ENCODE results near the gene CACYBP.

Gene CACYBP, protein sequence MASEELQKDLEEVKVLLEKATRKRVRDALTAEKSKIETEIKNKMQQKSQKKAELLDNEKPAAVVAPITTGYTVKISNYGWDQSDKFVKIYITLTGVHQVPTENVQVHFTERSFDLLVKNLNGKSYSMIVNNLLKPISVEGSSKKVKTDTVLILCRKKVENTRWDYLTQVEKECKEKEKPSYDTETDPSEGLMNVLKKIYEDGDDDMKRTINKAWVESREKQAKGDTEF

DNA sequence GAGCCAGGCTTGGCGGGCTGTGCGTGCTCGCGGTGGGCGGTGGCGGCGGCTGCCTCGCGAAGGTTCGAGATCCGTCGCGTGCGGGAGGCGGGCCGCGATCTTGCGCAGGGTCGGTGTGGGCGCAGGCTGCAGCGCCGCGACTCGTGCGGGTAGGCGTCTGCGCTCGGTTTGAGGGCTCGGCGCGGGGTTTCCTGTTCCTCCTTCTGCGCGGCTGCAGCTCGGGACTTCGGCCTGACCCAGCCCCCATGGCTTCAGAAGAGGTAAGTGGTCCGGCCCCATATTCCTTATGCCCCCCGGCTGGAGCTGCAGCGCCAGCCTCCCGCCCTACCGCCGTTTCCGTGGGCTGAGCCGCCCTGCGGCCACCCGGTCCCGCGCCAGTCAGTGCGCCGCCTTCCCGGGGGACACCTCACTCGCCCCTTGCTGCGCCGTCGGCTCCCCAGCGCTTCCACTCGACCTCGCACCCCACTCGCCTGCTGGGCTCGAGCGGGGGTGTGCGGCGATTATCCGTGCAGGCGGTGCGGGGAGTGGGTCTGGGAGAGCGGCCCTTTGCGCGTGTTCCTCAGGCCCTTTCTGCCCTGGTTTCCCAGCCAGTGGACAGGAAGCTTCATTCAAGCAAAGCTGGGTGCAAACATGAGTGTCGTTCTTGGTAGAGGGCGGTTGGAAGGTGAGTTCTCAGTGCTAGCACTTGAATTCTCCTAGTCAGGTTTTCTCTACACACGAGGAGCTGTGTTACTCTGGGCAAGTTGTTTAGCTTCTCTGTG lies at the start of gene CACYBP:
TSS of gene CACYBP (plus strand) at position 12 of the 761 bp plus-strand sequence. CDS start at position 246, 234 bp downstream.
- peak; percentile 51 for DNase-seq

DNA sequence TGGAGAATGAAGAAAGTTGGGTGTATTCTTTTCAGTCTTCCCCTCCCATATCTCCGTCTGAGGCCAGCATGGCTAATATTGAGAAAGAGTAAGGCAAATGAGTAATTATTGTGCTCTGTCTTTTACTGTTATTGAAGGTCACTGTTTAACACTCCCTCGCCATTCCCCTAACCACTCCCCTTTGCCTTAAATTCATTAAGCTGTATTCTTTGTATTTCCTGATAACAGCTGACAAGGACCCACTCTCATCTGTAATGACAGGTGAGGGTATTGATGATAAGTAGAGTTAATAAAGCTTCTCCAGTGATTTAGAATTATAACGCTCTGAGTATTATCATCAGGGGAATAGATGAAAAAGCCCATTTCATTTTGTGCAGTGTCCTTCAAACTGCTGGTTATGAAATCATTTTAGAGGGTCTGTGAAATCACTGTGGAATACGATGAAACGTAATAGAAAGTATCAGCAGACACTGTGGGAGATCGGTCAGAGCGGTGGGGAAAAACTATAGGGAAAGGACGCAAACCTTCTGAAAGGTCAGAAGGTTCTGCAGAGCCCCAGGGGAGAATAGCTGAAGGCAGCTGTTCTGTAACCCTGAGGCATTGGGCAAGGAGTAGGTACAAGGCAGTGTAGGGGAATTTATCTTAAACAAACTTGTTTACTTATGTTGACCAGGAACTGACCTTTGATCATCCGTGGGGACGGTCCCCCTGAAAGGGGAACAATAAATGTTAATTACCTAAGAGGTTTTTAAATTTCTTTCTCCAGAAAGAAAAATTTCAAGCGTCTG lies 46.3 kb upstream of the CACYBP start:
- DNase-seq = no peak

DNA sequence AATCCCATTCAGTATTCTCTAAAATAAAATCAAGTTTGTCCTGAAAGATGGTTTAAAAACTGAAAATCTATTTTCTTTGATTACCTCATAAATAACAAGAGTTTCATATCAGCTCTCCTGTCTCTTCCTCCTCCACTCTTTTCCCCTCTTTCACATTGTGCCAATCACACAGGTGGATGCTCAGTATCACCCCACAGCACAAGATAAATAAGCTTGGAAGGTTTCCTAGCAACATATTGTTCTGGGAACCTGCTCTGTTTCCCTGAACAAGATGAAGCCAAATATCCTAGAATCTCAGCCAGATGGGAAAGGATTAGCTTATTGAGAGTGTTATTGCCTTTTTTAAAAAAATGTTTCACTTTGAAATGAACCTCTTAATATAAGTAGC lies 45.7 kb upstream of the CACYBP start:
- DNase-seq = no peak

DNA sequence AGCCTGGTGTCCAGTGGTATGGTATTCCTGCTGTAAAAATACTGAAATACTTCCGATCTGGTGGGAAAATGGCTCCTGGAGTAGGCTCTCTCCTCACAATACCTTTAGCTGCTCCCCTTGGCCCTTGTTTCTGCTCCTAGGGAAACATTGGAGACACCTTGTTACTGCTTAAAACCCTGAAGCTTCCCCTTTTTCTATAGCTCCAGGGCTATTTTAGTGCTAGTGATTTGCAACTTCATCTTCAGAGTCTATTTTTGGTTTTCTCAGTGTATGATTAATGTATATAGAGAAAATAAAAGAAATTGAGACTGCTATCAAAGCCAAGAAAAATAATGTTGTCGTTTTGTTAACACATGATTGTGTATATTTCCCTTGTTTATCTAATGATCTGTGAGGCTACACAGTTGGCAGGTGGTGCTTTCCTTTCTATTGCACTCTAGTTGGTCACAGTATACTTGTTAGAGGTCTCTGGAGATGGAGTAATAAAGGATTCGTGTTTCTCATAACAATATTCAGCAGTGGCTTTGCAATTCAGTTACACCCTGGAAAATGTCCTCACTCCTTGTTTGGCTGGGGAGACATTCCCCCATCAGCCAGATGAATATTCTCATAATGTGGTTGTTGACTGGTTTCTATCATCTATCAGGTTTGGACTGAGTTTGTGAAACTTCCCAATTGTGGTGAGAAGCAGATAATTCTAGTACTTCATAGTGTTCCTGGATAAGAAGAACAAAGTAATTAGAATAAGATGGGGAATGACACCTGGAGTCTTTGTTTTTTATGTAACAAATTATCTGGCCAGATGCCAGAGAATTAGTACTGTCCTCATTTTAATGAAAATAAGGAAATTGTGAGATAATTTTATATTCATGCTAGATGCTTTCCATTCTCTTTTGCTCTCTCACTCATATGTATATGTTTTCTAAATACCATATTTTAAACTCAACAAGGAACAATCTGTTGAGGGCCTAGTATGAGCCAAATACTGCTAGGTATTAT lies 44.8 kb upstream of the CACYBP start:
- no peak for DNase-seq

DNA sequence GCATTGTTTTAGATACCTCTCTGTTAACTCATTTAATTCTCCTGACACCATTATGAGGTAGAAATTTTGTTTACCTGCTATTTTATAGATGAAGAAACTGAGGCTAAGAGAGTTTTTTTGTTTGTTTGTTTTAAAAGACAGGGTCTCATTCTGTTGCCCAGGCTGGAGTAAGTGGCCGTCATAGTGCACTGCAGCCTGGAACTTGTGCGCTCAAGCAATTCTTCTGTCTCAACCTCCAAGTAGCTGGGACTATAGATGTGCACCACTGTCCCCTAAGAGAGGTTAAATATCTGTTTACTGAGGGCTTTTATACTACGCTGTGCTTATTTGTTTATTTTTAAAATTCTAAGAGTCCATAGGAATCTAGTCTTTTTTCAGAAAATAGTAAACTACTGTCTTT lies 43.7 kb upstream of the CACYBP start:
- no peak for DNase-seq

DNA sequence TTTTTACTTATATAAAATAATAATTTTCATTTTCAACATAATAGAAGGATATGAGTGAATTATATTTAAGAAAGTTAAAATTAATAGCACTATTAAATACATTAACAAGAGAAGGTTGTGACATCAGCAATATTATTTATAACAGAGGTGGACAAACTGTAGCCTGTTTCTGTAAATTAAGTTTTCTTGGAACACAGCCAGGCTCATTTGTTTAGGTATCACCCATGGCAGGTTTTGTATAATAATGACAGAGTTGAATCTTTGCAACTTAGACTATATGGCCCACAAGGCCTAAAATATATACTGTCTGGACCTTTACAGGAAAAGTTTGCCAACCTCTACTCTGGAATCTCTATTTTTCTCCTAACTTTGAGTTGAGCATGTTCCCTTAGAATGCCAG lies 42.8 kb upstream of the CACYBP start:
- DNase-seq = no peak

DNA sequence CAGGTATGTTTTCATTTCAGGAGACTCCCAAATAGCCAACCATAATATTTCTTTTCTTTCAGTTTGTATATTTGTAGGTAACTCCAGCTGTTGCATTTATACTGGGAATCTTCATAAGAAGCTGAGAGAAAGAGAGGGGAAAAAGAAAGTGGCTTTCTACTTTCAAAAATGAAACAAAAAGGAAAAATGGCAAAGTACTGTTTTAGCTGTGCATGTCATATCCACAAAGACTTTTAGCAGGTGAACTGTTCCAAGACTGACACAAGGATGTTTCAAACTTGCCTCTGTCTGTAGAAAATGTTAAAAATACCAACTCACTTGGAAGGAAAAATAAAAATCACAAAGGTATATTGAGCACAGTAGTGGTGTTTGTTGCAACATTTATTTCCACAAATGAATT lies 41.9 kb upstream of the CACYBP start:
- DNase-seq = no peak

DNA sequence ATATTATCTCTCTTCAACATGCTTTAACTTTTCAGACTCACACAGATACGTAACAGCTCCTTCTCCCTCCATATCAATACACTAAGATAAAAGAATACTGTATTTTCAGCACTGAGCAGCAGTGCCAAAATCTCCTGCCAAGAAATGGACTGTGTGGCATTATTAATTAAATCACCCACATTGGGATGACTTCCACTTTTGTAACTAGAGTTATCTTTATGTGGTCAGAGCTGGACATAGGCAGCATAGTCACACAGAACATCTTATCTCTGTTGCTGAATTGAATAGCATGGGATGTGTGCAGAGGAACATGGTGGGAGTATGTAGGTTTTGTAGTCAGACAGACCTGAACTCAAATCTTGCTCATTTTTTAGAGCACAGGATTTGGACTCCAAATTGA lies 41.4 kb upstream of the CACYBP start:
- DNase-seq = no peak

DNA sequence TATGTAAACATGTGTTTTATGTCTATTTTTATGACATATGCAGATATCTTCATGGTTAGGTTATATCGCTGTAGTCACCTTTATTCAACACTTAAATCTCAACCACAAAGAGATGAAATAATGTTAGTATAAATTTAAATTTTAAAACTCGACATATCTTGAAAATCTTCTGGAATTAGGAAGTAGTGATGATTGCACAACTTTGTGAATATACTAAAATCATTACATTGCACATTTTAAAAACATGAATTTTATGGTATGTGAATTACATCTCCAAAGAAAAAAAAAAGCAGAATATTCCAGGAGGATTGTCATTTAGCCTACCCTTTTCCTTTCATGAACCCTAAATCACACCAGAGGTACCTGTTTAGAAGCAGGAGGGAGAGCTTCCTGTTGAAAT lies 39.4 kb upstream of the CACYBP start:
- no peak for DNase-seq

DNA sequence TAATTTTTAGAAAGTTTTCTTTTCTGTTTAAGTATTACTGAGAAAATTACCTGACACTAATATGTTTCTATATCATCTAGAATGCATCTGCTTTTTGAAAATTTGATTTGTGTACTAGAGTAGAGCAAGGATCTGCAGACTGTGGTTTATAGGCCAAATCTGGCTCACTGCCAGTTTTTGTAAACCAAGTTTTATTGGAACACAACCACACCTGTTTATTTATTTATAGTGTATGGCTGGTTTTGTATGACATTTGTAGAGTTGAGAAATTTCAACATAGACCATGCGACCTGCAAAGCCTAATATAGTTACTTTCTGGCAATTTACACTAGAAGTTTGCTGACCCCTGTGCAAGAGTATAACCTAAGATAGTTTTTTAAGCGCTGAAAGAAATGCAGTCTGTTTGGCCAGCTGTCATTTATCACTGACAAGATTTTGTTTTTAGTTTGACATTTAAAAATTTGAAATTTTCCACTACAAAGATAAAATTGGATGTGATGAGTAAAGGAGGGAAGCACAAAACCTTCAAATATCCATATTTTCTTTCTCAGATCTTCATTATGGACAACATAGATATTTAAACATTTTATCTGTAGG lies 36.1 kb upstream of the CACYBP start:
- peak; percentile 19 for DNase-seq

DNA sequence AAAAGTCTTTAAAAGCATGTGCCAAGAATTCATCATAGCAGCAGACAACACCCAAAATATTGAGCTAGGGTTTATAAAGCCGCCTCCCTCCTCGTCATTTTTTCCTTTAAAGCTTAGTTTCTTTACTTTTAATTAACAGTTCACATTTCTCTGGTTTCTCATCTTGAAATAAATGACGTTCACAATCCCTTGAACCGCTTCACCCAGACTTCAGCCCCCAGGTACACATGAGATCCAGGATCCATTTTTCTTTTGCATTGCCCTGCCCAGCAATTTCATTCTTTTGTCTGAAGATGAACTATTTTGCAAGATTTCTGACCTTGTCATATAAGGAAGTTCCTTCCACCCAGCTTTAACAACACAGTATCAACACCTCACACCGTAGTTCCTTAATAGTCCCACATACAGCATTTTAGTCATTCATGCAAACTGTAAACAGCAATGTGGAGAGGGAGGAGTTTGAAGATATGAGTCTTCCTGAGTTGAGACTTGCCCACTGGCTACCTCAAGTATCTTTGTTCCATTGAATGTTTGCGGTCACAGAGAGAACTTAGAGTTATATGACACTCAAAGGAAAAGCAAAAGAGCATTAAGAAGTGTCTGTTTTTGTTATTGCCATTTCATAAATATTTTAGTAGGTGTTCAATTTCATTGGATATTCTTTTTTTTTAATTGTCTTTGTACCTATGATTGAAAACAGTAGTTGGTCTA lies 35.3 kb upstream of the CACYBP start:
- DNase-seq = peak; percentile 39

DNA sequence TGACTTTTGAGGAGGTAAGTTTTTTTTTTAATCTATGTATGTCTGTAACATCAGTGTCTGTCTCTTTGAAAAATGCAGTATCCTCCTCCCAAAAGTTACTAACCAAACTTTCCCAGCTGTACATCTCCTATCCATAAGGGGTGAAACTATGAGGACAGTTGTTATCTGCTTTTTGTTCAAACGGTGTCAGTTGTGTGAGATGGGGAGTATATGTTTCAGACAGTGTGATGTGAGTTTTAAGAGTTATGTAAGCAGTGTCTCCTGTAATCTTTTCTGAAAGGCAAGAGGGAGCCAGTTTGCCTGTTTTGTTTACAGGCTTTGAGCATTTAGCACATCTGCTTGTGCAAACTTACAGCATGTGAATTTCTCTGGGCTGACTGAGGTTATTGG lies 34.8 kb upstream of the CACYBP start:
- peak; percentile 15 for DNase-seq

DNA sequence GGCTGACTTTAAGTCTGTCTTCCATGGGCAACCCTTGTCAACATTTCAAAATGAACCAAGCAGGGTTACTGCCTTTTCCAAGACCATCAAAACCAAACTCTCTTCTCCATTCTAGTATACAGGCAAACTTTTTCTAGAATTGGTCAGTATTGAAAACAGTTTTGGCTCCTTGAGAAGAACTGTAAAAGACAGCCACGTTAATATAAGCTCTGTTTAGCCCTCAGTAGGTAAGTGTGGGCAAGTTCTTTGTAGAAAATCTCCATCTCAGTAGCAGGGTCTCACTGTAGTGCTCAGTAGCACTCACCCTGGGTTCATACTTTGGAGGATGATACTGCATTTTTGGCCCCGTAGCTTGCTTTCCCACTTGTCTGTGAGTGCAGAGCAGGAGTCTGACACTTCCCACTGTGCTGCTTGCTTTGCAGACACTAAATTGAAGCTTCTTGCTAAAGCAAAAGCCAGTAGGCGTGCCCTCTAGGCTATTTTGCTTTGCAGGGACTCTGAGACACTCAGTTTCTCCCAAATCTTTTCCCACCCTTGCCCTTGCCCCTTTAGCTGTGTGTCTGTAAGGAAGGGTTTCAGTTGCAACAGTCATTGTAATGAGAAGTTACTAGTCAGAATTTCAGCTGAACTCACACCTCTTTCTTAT lies 34.3 kb upstream of the CACYBP start:
- peak; percentile 55 for DNase-seq

DNA sequence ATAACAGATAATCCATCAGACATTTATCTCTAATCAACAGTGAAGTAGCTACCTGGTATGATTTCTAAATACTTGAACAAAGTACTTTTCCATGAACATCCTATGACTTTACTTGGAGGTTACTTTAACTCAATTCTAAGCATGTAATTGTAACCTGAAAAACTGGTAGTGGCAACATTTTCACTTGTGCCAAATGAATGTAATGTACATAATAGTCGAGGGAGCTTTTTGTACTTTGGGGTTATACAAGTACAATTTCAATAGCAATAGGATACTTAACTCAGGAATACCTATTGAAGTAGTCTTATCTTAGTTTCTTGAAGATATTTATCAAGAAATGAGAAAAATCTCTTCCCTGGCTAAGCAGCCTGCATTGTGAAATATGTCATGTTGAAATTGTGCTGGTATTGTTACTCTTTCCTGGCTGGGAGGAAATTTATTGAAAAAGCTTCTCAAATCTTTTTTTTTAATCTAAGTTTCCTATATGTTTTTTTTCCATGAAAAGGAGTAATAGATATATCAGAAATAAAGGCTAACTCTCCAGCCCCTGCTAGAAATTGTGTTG lies 33.7 kb upstream of the CACYBP start:
- no peak for DNase-seq

DNA sequence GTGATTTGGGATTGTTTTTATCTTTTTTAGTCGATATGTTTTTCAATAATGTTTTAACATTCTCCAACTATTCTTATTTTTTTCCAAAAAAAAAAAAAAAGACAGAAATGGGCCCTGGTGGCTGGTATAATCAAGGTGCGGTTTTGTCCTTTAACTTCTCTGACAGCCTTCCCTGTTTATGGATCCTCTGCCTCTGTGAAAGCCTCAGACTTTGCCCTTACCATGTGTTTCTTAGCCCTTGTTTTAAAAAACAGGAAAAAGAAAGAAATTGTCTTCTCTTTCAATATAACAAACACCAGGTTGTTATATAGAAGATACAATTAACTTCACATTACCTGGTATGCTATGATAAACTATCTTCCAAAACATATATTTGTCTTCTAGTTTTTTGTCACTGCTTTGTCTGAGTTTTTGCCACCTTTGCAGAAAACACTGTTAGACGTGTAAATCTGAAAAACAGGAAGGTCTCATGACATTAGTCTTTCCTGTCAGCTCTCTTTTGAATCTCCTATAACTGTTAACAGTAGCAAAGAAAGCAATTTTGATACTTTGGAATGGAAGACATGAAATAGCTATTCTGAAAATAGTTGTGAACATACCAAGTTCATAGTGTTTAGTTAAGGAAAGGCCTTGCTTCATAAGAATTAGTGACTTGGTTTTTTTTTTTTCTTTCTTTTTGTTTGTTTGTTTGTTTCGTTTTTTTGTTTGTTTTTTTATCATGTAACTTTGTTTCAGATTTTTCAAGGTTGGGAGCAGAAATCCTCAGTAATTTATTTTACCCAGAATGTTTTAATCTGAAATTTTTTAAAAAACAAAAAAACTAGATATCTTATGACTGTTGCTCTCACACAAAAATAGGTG lies 31.7 kb upstream of the CACYBP start:
- no peak for DNase-seq

DNA sequence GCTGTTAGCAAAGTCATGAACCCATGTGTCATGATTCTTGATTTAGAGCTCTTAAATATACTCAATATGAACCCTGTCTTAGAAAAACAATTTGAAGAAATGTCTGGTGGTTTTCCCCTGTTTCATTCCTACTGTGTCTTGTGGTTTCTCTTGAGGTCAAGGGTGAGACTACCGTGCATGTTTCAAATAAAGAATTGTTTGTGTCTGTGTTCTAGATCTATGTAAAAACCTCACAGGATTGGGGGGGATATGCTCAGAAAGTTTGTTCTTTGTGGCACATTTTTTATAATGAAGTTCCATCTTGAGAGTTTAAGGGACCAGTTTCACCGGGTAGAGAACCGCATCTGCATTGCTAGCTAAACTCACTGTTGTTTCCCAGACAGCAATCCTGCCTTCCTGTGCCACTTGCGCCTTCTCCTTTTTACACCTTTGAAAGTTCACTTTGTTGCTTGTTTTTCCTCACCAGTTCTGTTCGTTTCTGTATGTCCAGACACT lies 30.9 kb upstream of the CACYBP start:
- DNase-seq = peak; percentile 40

DNA sequence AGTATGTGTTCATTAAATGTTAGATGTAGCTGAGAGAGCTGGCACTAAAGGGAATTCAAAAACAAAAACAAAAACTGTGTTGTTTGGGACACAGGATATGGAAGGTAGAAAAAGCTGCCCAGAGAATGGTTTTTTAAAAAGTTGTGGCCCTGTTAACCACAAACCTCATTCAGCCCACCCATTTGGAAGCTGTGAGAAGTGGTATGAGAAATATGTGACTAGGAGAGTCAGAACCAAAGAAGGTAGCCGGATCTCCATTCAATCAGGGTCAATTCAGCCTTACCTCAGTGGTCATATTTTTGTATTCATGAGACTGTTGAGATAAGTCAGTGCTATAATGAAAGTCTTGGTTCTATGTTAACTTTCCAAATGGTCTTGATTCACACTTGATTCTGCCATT lies 29.8 kb upstream of the CACYBP start:
- no peak for DNase-seq

DNA sequence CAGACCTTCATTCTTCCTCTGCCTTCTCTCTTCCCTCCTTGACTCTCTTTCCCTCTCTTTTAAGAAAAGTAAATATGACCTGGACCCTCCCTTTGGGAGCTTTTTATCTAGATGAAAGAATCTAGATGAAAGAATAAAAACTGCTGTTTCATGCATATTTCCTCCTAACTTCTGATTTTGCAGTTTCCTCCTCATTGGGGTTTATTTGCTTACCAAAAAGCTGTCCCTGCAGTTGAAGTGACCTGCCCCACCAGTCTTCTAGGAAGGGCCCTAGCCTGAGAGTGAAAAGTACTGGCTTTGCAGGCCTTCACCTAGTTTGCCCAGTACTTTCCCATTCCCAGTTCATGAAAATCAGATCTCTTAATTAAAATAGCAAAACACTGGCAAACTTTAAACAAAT lies 28.3 kb upstream of the CACYBP start:
- DNase-seq = no peak

DNA sequence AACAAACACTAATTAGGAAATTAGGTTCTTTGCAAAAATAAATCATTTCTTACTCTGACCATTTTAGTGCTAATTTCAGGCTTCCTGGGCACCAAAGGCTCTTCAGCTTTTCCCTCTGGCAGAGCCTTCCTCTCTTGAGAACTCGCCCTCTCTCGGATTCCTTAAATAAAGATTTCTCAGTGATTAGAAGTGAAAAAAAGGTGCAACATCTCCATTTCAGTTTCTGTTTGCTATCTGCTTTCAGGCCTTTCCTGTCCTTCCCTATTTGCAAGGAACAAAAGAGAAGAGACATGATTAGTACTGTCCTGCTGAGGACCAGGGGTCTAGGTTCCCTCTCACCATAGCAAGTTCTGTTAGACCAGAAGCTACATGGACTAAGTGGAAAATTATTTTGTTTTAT lies 27.8 kb upstream of the CACYBP start:
- no peak for DNase-seq

All from CD4-positive, alpha-beta T cell treated with Interleukin-6 for 4 hours (primary cell).